Fibroblast of skin of back (primary cell): ENCODE measurements around the gene SPATA2.
A peak's percentile ranks its signal among the peaks of the same experiment; 100 is the strongest.
"Not testable (repeated sequence)": the region's sequence is repeated elsewhere in the genome, so short reads cannot be mapped to it uniquely, and the experiment has no call there.

Source experiments
- DNase-seq: peaks from one replicate; pipeline ENCODE4 v3.0.0-alpha.2; 2013

The SPATA2 gene

GRCh38 chr20:49885558-49886332 lies 29.6 kb downstream of the SPATA2 start:
- DNase-seq, result no peak

GRCh38 chr20:49883246-49883802 lies 32.0 kb downstream of the SPATA2 start:
- no peak for DNase-seq

- DNase-seq, result no peak
Observed at GRCh38 chr20:49882171-49882970, 33.0 kb downstream of the SPATA2 start.

GRCh38 chr20:49880724-49881445 lies 34.4 kb downstream of the SPATA2 start:
- no peak for DNase-seq

GRCh38 chr20:49880177-49880576 lies 35.2 kb downstream of the SPATA2 start:
- DNase-seq, result peak; percentile 56

GRCh38 chr20:49878977-49879376 lies 36.4 kb downstream of the SPATA2 start:
- no peak for DNase-seq

- peak; percentile 43 for DNase-seq
Observed at GRCh38 chr20:49877386-49877921, 37.9 kb downstream of the SPATA2 start.

- no peak for DNase-seq
Observed at GRCh38 chr20:49874696-49875095, 40.6 kb downstream of the SPATA2 start.

- DNase-seq, result no peak
Observed at GRCh38 chr20:49872056-49872455, 43.3 kb downstream of the SPATA2 start.

GRCh38 chr20:49871391-49871948 lies 43.9 kb downstream of the SPATA2 start:
- no peak for DNase-seq

- DNase-seq, result no peak
Observed at GRCh38 chr20:49870261-49870660, 45.1 kb downstream of the SPATA2 start.

- DNase-seq, result no peak
Observed at GRCh38 chr20:49868964-49869363, 46.4 kb downstream of the SPATA2 start.

- no peak for DNase-seq
Observed at GRCh38 chr20:49868538-49868937, 46.8 kb downstream of the SPATA2 start.

- no peak for DNase-seq
Observed at GRCh38 chr20:49867453-49868215, 47.7 kb downstream of the SPATA2 start.

- peak; percentile 78 for DNase-seq
Observed at GRCh38 chr20:49866051-49866450, 49.3 kb downstream of the SPATA2 start.

- peak; percentile 36 for DNase-seq
Observed at GRCh38 chr20:49865559-49865958, 49.8 kb downstream of the SPATA2 start.

GRCh38 chr20:49863666-49864065 lies 51.7 kb downstream of the SPATA2 start:
- no peak for DNase-seq

- DNase-seq, result no peak
Observed at GRCh38 chr20:49862607-49863200, 52.6 kb downstream of the SPATA2 start.

GRCh38 chr20:49861232-49861631 lies 54.1 kb downstream of the SPATA2 start:
- DNase-seq, result not testable (repeated sequence)

- DNase-seq, result no peak
Observed at GRCh38 chr20:49859807-49860206, 55.5 kb downstream of the SPATA2 start.

- DNase-seq, result no peak
Observed at GRCh38 chr20:49859011-49859410, 56.3 kb downstream of the SPATA2 start.
